GM23248 (cell line): ENCODE measurements around the gene SEMA5A.

Experiments used
- EZH2 ChIP-seq: fragments of 200-600 bp; sonication (generic); IDR thresholded peaks from 2 replicates; pipeline ENCODE4 v1.6.1; 2018; ENCODE audit warnings: antibody characterized with exemption, mild to moderate bottlenecking; ENCODE audit not compliant: insufficient read depth, poor library complexity, severe bottlenecking
- EZH2phosphoT487 ChIP-seq: fragments of 200-600 bp; sonication (generic); IDR thresholded peaks from 2 replicates; pipeline ENCODE4 v1.6.1; 2018; ENCODE audit warnings: antibody characterized with exemption, moderate library complexity, mild to moderate bottlenecking, low read depth; ENCODE audit not compliant: insufficient read depth

DNA sequence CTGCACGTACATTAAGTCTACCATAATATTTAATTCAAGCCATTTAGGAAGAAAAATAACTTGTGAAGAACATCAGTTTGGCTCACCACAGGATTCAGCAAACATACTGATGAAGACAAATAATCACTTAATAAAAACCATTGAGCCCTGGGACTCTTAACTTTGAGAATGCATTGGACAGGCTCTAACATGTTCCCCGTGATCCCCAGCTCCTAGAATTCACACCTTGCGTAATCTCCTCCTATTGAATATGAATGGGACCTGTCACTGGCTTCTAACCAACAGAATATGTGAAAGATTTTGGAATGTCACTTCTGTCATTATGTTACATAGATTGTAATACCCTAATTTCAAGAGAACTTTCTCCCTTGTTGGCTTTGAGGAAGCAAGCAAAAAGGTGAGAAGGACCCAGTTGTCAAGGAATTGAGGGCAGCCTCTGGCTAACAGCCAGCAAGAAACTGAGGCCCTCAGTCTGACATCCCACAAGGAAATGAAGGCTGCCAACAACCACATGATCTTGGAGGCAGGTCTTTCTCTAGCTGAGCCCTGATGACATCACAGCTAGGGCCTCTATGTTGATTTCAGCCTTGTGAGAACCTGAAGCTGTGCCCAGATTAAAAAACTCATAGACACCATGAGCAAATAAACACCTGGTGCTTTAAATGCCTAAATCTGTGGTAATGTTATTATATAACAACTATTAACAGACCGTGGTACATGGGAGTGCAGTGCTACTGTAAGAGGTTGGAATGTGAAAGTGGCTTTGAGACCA is 433.2 kb downstream of the SEMA5A start:
- TF ChIP-seq EZH2: no peak
- TF ChIP-seq EZH2phosphoT487: no peak
